ENCODE results near the gene C1GALT1C1L. TPM values are rescaled to one million over a fixed set of nuclear protein-coding genes. Genes with fewer than 3 reads are reported as not detected.
A peak's percentile ranks its signal among the peaks of the same experiment; 100 is the strongest.
"Not testable (repeated sequence)": the region's sequence is repeated elsewhere in the genome, so short reads cannot be mapped to it uniquely, and the experiment has no call there.

C1GALT1C1L gene
- total RNA-seq, 1 experiment from 2014 or later: 1.3 TPM

GRCh38 chr2:43699761-43700160 is 23.5 kb upstream of the C1GALT1C1L start:
- no peaks in the 10 kb centered on the region for H3K4me1 Mint-ChIP-seq (ENCODE audit: low read depth, unreplicated experiment)
- H3K4me3 Mint-ChIP-seq (ENCODE audit: low read depth, unreplicated experiment): no peak overlapping the region
- BruUV-seq (replicated peaks): TSS peak; percentile 26
- H3K27me3 Mint-ChIP-seq (ENCODE audit: unreplicated experiment): no peaks in the 10 kb centered on the region
- intact Hi-C loops (cut with micrococcal nuclease; ENCODE audit: unreplicated experiment): loop anchor here (10.0 kb wide), 1 partner anchor 55 kb away; no protein-coding TSS in a partner anchor
- H3K9me3 Mint-ChIP-seq (ENCODE audit: low read depth, unreplicated experiment): no peaks in the 10 kb centered on the region
- no peak overlapping the region for H3K27ac Mint-ChIP-seq (ENCODE audit: unreplicated experiment)
- no peaks in the 10 kb centered on the region for H3K36me3 Mint-ChIP-seq (ENCODE audit: insufficient read depth, unreplicated experiment)
- DNase-seq: no peak
- no peak for TF ChIP-seq CTCF (IDR thresholded peaks at IDR 0.05; ENCODE audit: unreplicated experiment)
- CTCF ChIA-PET: no interaction called here

DNA sequence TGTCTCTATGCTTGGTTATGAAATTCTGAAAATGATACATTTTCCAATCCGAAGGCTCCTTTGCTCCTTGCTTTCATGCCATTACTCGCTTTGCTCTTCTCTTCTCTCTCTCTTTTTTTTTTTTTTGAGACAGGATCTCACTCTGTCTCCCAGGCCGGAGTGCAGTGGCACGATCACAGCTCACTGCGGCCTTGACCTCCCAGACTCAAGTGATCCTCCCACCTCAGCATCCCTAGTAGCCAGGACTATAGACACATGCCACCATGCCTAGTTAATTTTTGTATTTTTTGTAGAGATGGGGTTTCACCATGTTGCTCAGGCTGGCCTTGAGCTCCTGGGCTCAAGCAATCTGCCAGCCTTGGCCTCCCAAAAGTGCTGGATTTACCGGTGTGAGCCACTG is 21.9 kb upstream of the C1GALT1C1L start:
- not testable (repeated sequence) for DNase-seq; H3K4me3 Mint-ChIP-seq (ENCODE audit: low read depth, unreplicated experiment); H3K9me3 Mint-ChIP-seq (ENCODE audit: low read depth, unreplicated experiment); H3K4me1 Mint-ChIP-seq (ENCODE audit: low read depth, unreplicated experiment); H3K36me3 Mint-ChIP-seq (ENCODE audit: insufficient read depth, unreplicated experiment); BruUV-seq (replicated peaks); H3K27ac Mint-ChIP-seq (ENCODE audit: unreplicated experiment); H3K27me3 Mint-ChIP-seq (ENCODE audit: unreplicated experiment)
- CTCF ChIA-PET: interaction anchor here (0.7 kb wide), 1 partner anchor 15 kb away, joined by 5 read pairs; no protein-coding TSS in a partner anchor
- intact Hi-C loops (cut with micrococcal nuclease; ENCODE audit: unreplicated experiment): loop anchor here (10.0 kb wide), 1 partner anchor 53 kb away; no protein-coding TSS in a partner anchor

DNA sequence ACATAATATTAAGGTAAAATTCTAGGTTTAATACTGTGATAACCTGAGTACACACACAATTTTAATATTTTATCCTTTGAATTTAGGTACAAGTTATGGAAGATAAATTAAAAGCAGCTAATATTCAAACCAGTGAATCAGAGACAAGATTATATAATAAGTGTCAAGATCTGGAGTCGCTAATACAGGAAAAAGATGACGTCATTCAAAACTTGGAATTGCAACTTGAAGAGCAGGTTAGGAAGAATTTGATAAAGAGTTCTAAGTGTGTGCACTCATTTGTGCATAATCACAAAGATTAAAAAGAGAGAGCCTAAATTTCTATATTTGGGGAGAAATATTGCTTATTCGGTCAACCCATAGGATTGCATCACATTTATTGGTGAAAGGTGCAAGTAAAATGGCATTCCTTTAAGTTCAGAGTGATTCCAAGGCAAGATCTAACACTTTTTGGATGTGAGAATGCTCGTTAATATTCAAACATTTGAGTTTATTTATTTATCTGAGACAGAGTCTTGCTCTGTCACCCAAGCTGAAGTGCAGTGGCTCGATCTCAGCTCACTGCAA is 16.3 kb upstream of the C1GALT1C1L start:
- Mint-ChIP-seq H3K9me3 (ENCODE audit: low read depth, unreplicated experiment) (no peaks in the 10 kb centered on the region), H3K36me3 (ENCODE audit: insufficient read depth, unreplicated experiment) (no peaks in the 10 kb centered on the region), H3K4me3 (ENCODE audit: low read depth, unreplicated experiment) (no peak overlapping the region), H3K27me3 (ENCODE audit: unreplicated experiment) (no peaks in the 10 kb centered on the region), H3K27ac (ENCODE audit: unreplicated experiment) (no peak overlapping the region), H3K4me1 (ENCODE audit: low read depth, unreplicated experiment) (no peaks in the 10 kb centered on the region)
- no peak for TF ChIP-seq CTCF (IDR thresholded peaks at IDR 0.05; ENCODE audit: unreplicated experiment)
- intact Hi-C loops (cut with micrococcal nuclease; ENCODE audit: unreplicated experiment): loop anchor here (10.0 kb wide), 1 partner anchor 48 kb away; no protein-coding TSS in a partner anchor
- CTCF ChIA-PET: no interaction called here
- DNase-seq: no peak
- BruUV-seq (replicated peaks): no TSS peak

DNA sequence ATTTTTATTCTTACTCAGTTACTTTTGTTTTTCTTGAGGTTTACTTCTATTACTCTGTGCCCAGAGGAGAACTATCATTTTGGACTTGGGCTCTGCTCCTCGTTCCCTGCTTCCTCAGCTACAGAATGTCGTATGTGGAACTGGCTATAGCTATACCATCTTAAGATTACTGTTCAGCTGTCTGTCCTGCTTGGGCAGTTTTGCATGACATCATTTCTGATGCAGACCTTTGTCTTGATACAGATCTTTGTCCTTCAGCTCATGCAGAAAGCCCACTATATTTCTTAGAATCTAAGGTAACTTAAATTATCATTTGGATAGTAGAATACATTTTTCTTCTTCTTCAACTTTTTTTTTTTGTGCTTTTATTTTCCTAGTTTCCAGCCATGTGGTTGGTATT is 13.8 kb upstream of the C1GALT1C1L start:
- Mint-ChIP-seq H3K36me3 (ENCODE audit: insufficient read depth, unreplicated experiment) (no peaks in the 10 kb centered on the region), H3K9me3 (ENCODE audit: low read depth, unreplicated experiment) (no peaks in the 10 kb centered on the region), H3K27me3 (ENCODE audit: unreplicated experiment) (no peaks in the 10 kb centered on the region), H3K27ac (ENCODE audit: unreplicated experiment) (no peak overlapping the region), H3K4me1 (ENCODE audit: low read depth, unreplicated experiment) (no peaks in the 10 kb centered on the region), H3K4me3 (ENCODE audit: low read depth, unreplicated experiment) (no peak overlapping the region)
- DNase-seq: no peak
- no TSS peak for BruUV-seq (replicated peaks)
- CTCF ChIA-PET: no interaction called here
- intact Hi-C loops (cut with micrococcal nuclease; ENCODE audit: unreplicated experiment): loop anchor here (10.0 kb wide), 1 partner anchor 45 kb away; no protein-coding TSS in a partner anchor
- TF ChIP-seq CTCF (IDR thresholded peaks at IDR 0.05; ENCODE audit: unreplicated experiment): no peak

DNA sequence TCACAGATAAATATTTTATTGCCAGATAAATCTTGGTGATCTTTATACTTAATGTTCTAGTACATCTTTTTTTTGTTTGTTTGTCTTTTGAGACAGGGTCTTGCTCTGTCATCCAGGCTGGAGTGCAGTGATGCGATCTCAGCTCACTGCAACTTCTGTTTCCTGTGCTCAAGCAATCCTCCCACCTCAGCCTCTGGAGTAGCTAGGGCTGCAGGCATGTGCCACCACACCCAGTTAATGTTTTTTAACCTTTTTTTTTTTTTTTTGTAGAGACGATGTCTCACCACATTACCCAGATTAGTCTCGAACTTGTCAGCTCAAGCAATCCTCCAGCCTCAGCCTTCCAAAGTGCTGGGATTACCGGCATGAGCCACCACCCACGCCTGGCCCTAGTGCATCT is 9.1 kb upstream of the C1GALT1C1L start:
- H3K9me3 Mint-ChIP-seq (ENCODE audit: low read depth, unreplicated experiment): no peaks in the 10 kb centered on the region
- H3K36me3 Mint-ChIP-seq (ENCODE audit: insufficient read depth, unreplicated experiment): no peaks in the 10 kb centered on the region
- TF ChIP-seq CTCF (IDR thresholded peaks at IDR 0.05; ENCODE audit: unreplicated experiment): no peak
- no peaks in the 10 kb centered on the region for H3K4me1 Mint-ChIP-seq (ENCODE audit: low read depth, unreplicated experiment)
- BruUV-seq (replicated peaks): no TSS peak
- CTCF ChIA-PET: interaction anchor here (0.7 kb wide), 1 partner anchor 40 kb away, joined by 4 read pairs; no protein-coding TSS in a partner anchor
- intact Hi-C loops (cut with micrococcal nuclease; ENCODE audit: unreplicated experiment): no loop called here
- DNase-seq: no peak
- H3K27me3 Mint-ChIP-seq (ENCODE audit: unreplicated experiment): no peaks in the 10 kb centered on the region
- no peak overlapping the region for H3K27ac Mint-ChIP-seq (ENCODE audit: unreplicated experiment)
- no peak overlapping the region for H3K4me3 Mint-ChIP-seq (ENCODE audit: low read depth, unreplicated experiment)

- intact Hi-C loops (cut with micrococcal nuclease; ENCODE audit: unreplicated experiment); H3K4me1 Mint-ChIP-seq (ENCODE audit: low read depth, unreplicated experiment); H3K27ac Mint-ChIP-seq (ENCODE audit: unreplicated experiment); H3K27me3 Mint-ChIP-seq (ENCODE audit: unreplicated experiment); H3K4me3 Mint-ChIP-seq (ENCODE audit: low read depth, unreplicated experiment); H3K9me3 Mint-ChIP-seq (ENCODE audit: low read depth, unreplicated experiment); BruUV-seq (replicated peaks); DNase-seq; CTCF ChIA-PET: not testable (repeated sequence)
- H3K36me3 Mint-ChIP-seq (ENCODE audit: insufficient read depth, unreplicated experiment): peaks cover 10% of the 10 kb centered on the region
These were observed 1.6 kb upstream of the C1GALT1C1L start for GRCh38 chr2:43677783-43678182.
